Caco-2 (cell line): ENCODE measurements around the gene DYRK1A. TPM values are rescaled to one million over a fixed set of nuclear protein-coding genes. Genes with fewer than 3 reads are reported as not detected.

Experiments used
- BruUV-seq: library from RNA; stranded (reverse); fragments of 400-500 nt; replicated peaks from 2 replicates; lab custom pipeline; 2021; lab: Mats Ljungman, UMichigan
- CTCF ChIA-PET: fragments of 300-600 bp; sonication (Branson Sonifier 250); formaldehyde crosslinking; loops from one replicate; lab custom pipeline; 2022; ENCODE audit warnings: antibody characterized with exemption; lab: Charles Lee
- POLR2A ChIA-PET: fragments of 300-600 bp; sonication (Branson Sonifier 250); formaldehyde crosslinking; loops from one replicate; lab custom pipeline; 2022; ENCODE audit warnings: antibody characterized with exemption; lab: Charles Lee
- DNase-seq, 2 experiments: peaks; one replicate each; pipeline versions ENCODE4 v3.0.0 to v3.0.0-alpha.2; 2020 to 2022
- H3K27me3 ChIP-seq: replicated peaks from 2 replicates; pipeline ENCODE4 v1.6.0; 2011; ENCODE audit warnings: low read length; ENCODE audit not compliant: control insufficient read depth, insufficient read depth
- H3K36me3 ChIP-seq: 2 replicates; pipeline ENCODE4 v1.5.1; 2011; ENCODE audit warnings: low read length; ENCODE audit not compliant: control insufficient read depth, insufficient read depth
- H3K4me1 ChIP-seq: fragments of 250-450 bp; sonication (Bioruptor Pico); 2 replicates; pipeline ENCODE4 v1.5.1; 2020; ENCODE audit warnings: mild to moderate bottlenecking
- H3K4me3 ChIP-seq: 2 replicates; pipeline ENCODE4 v1.5.1; 2011; ENCODE audit warnings: low read depth, mild to moderate bottlenecking, control low read depth, low read length
- H3K9me3 ChIP-seq: fragments of 250-450 bp; sonication (Bioruptor Pico); 2 replicates; pipeline ENCODE4 v1.5.1; 2020; ENCODE audit warnings: mild to moderate bottlenecking, moderate library complexity
- H3K27ac Mint-ChIP-seq: one replicate; pipeline ENCODE4 v1.8.0; 2022; ENCODE audit warnings: mixed read lengths; ENCODE audit not compliant: unreplicated experiment
- H3K27me3 Mint-ChIP-seq: one replicate; pipeline ENCODE4 v1.8.0; 2022; ENCODE audit warnings: mixed read lengths; ENCODE audit not compliant: insufficient read depth, unreplicated experiment
- H3K36me3 Mint-ChIP-seq: one replicate; pipeline ENCODE4 v1.8.0; 2022; ENCODE audit warnings: mild to moderate bottlenecking, mixed read lengths; ENCODE audit not compliant: insufficient read depth, unreplicated experiment
- H3K4me1 Mint-ChIP-seq: one replicate; pipeline ENCODE4 v1.8.0; 2022; ENCODE audit warnings: low read depth, mixed read lengths; ENCODE audit not compliant: unreplicated experiment
- H3K4me3 Mint-ChIP-seq: one replicate; pipeline ENCODE4 v1.8.0; 2022; ENCODE audit warnings: mild to moderate bottlenecking, moderate library complexity, mixed read lengths; ENCODE audit not compliant: unreplicated experiment
- H3K9me3 Mint-ChIP-seq: one replicate; pipeline ENCODE4 v1.8.0; 2022; ENCODE audit warnings: mixed read lengths; ENCODE audit not compliant: unreplicated experiment
- intact Hi-C: fragments of 100-400 bp; cut with micrococcal nuclease; formaldehyde crosslinking; loops from one replicate; pipeline ENCODE4 v1.10.0; 2022; ENCODE audit not compliant: unreplicated experiment
- total RNA-seq: library from RNA; stranded (reverse); gene quantifications from 2 replicates; pipeline ENCODE4 v1.2.3, GENCODE V29; 2022
- TF ChIP-seq, protein P1 (sequence below), 2 experiments: fragments of 200-600 bp in 1 of 2; IDR thresholded peaks; 1 replicate in 1 of 2; 2 replicates in 1 of 2; pipeline versions ENCODE4 v1.5.1 to v1.8.0; 2011 to 2022; ENCODE audit warnings: antibody characterized with exemption in 1 of 2, control low read depth in 1 of 2, inconsistent platforms in 1 of 2, low read depth in 1 of 2, low read length in 1 of 2, mild to moderate bottlenecking in 1 of 2, moderate library complexity in 1 of 2; ENCODE audit not compliant: insufficient read depth in 1 of 2, severe bottlenecking in 1 of 2, unreplicated experiment in 1 of 2

DYRK1A gene
- total RNA-seq, 1 experiment from 2014 or later, result 50.9 TPM

DNA sequence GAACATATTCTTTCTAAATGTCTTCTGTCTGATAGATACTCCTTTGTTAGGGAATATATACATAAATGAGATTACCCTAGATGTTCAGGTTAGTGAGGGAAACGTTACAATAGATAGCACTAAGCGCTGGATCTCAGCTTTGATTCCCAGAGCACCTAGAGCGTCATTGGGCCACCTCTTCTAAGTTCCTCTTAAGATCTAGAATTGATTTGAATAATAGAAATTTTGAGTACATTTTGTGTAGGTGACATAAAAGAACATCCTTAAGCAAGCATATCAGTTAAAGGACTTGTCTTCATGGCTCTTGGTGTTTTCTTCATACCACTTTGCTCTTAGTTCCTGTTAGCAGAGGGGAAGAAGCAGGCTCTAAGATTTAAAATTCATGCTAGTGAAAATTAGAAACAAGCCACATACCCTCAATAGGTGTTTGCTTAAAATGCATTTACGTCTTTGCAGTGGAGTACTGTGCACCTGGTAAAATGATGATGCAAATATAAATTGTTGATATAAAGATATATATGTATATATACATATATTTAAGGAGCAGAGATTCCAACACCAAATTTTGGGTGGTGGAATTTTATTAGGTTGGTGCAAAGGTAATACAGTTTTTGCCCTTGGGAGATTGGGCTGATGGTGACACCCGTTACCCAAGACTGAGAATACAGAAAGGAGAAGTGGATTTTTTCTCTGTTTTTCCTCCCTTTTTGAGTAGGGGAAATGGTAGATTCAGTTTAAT lies 47.1 kb downstream of the DYRK1A start:
- Mint-ChIP-seq H3K4me1 (peaks cover 18% of the 10 kb centered on the region), H3K27me3 (no peaks in the 10 kb centered on the region), H3K9me3 (no peaks in the 10 kb centered on the region), H3K4me3 (no peak overlapping the region), H3K27ac (no peak overlapping the region), H3K36me3 (no peaks in the 10 kb centered on the region)
- H3K27me3 ChIP-seq, result no peaks in the 10 kb centered on the region
- CTCF ChIA-PET, result no interaction called here
- TF ChIP-seq, protein P1, sequence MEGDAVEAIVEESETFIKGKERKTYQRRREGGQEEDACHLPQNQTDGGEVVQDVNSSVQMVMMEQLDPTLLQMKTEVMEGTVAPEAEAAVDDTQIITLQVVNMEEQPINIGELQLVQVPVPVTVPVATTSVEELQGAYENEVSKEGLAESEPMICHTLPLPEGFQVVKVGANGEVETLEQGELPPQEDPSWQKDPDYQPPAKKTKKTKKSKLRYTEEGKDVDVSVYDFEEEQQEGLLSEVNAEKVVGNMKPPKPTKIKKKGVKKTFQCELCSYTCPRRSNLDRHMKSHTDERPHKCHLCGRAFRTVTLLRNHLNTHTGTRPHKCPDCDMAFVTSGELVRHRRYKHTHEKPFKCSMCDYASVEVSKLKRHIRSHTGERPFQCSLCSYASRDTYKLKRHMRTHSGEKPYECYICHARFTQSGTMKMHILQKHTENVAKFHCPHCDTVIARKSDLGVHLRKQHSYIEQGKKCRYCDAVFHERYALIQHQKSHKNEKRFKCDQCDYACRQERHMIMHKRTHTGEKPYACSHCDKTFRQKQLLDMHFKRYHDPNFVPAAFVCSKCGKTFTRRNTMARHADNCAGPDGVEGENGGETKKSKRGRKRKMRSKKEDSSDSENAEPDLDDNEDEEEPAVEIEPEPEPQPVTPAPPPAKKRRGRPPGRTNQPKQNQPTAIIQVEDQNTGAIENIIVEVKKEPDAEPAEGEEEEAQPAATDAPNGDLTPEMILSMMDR (IDR thresholded peaks at IDR 0.05; ENCODE audit: insufficient read depth in 1 of 2, low read depth in 1 of 2, low read length in 1 of 2, severe bottlenecking in 1 of 2, unreplicated experiment in 1 of 2), result no peak
- intact Hi-C loops, result no loop called here
- POLR2A ChIA-PET, result interaction anchor here (0.6 kb wide), 1 partner anchor 19 kb away, joined by 3 read pairs; no protein-coding TSS in a partner anchor
- no TSS peak for BruUV-seq
- H3K4me1 ChIP-seq, result no peaks in the 10 kb centered on the region
- H3K4me3 ChIP-seq, result no peak overlapping the region
- peaks cover 2% of the 10 kb centered on the region; the same call in 1 of the 2 replicates for H3K36me3 ChIP-seq
- 0 out of 2 replicates have a peak, but pooled peaks cover 3% of the 10 kb centered on the region for H3K9me3 ChIP-seq
- DNase-seq, result no peak

- CTCF ChIA-PET, result no interaction called here
- no peaks in the 10 kb centered on the region for H3K27me3 Mint-ChIP-seq
- Histone ChIP-seq H3K4me3 (no peak overlapping the region), H3K36me3 (peaks cover 2% of the 10 kb centered on the region; the same call in 1 of the 2 replicates), H3K27me3 (no peaks in the 10 kb centered on the region), H3K9me3 (0 out of 2 replicates have a peak, but pooled peaks cover 3% of the 10 kb centered on the region), H3K4me1 (no peaks in the 10 kb centered on the region)
- H3K9me3 Mint-ChIP-seq, result no peaks in the 10 kb centered on the region
- intact Hi-C loops, result no loop called here
- no peak overlapping the region for H3K4me3 Mint-ChIP-seq
- TF ChIP-seq, protein P1 (IDR thresholded peaks at IDR 0.05; ENCODE audit: insufficient read depth in 1 of 2, low read depth in 1 of 2, low read length in 1 of 2, severe bottlenecking in 1 of 2, unreplicated experiment in 1 of 2), result no peak
- POLR2A ChIA-PET, result no interaction called here
- H3K4me1 Mint-ChIP-seq, result peaks cover 12% of the 10 kb centered on the region
- no TSS peak for BruUV-seq
- H3K36me3 Mint-ChIP-seq, result no peaks in the 10 kb centered on the region
- DNase-seq, result no peak
- no peak overlapping the region for H3K27ac Mint-ChIP-seq
Measured at GRCh38 chr21:37414292-37415253, 48.0 kb downstream of the DYRK1A start.

DNA sequence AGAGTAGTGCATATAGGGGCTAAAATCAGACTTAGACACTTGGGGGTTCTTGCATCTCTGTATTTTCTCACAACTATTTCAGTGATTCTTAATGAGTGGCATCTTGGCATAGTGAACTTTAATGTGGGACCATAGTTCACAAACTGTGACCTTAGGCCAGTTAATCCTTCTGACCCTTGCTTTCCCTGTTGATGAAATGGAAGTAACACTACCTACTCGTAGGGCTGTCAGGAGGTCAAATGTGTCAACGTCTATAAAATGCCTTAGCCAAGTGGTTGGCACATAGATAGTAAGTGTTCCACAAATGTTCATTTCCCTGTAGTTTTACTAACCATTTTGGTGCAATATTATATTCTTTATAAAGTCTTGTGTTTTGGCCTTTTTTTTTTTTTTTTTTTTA lies 49.4 kb downstream of the DYRK1A start:
- POLR2A ChIA-PET, result no interaction called here
- no peaks in the 10 kb centered on the region for H3K4me1 ChIP-seq
- H3K36me3 ChIP-seq, result no peaks in the 10 kb centered on the region
- no peak overlapping the region for H3K4me3 ChIP-seq
- BruUV-seq, result no TSS peak
- intact Hi-C loops, result no loop called here
- Mint-ChIP-seq H3K9me3 (no peaks in the 10 kb centered on the region), H3K4me1 (peaks cover 12% of the 10 kb centered on the region), H3K4me3 (no peak overlapping the region), H3K27me3 (no peaks in the 10 kb centered on the region), H3K36me3 (peaks cover 7% of the 10 kb centered on the region), H3K27ac (no peak overlapping the region)
- CTCF ChIA-PET, result no interaction called here
- H3K27me3 ChIP-seq, result no peaks in the 10 kb centered on the region
- 0 out of 2 replicates have a peak, but pooled peaks cover 3% of the 10 kb centered on the region for H3K9me3 ChIP-seq
- DNase-seq, result no peak
- TF ChIP-seq, protein P1 (IDR thresholded peaks at IDR 0.05; ENCODE audit: insufficient read depth in 1 of 2, low read depth in 1 of 2, low read length in 1 of 2, severe bottlenecking in 1 of 2, unreplicated experiment in 1 of 2), result no peak
